GM23338 (cell line): ENCODE data around the gene SYT7. TPM values are rescaled to one million over a fixed set of nuclear protein-coding genes. Genes with fewer than 3 reads are reported as not detected.

Experiments
- ATAC-seq: fragments of 200-7000 bp; cut with Tn5 transposase; 3 replicates; pipeline ENCODE4 v1.9.1; 2020
- DNase-seq: peaks from one replicate; pipeline ENCODE4 v3.0.0-alpha.2; 2015; ENCODE audit warnings: low spot score
- H2AFZ ChIP-seq: fragments of 200-600 bp; sonication (generic); 2 replicates; pipeline ENCODE4 v1.8.0; 2016; ENCODE audit warnings: antibody characterized with exemption, mild to moderate bottlenecking, moderate library complexity
- H3F3A ChIP-seq: fragments of 200-600 bp; sonication (generic); replicated peaks from 2 replicates; pipeline ENCODE4 v1.8.0; 2017; ENCODE audit warnings: antibody characterized with exemption, mixed run types, low read depth
- H3K27ac ChIP-seq: fragments of 200-600 bp; sonication (generic); 2 replicates; pipeline ENCODE4 v1.6.1; 2016; ENCODE audit warnings: low read depth
- H3K27me3 ChIP-seq: fragments of 200-600 bp; sonication (generic); 2 replicates; pipeline ENCODE4 v1.8.0; 2016; ENCODE audit warnings: mild to moderate bottlenecking, mixed run types, moderate library complexity; ENCODE audit not compliant: insufficient read depth
- H3K36me3 ChIP-seq: fragments of 200-600 bp; sonication (generic); 2 replicates; pipeline ENCODE4 v1.8.0; 2016; ENCODE audit warnings: mild to moderate bottlenecking; ENCODE audit not compliant: insufficient read depth
- H3K4me1 ChIP-seq: fragments of 200-600 bp; sonication (generic); 2 replicates; pipeline ENCODE4 v1.8.0; 2016; ENCODE audit warnings: mild to moderate bottlenecking, moderate library complexity; ENCODE audit not compliant: insufficient read depth
- H3K4me2 ChIP-seq: fragments of 200-600 bp; sonication (generic); 2 replicates; pipeline ENCODE4 v1.7.1; 2017; ENCODE audit warnings: mixed run types
- H3K4me3 ChIP-seq: fragments of 200-600 bp; sonication (generic); 2 replicates; pipeline ENCODE4 v1.6.1; 2016; ENCODE audit warnings: mixed run types
- H3K79me2 ChIP-seq: fragments of 200-600 bp; sonication (generic); replicated peaks from 2 replicates; pipeline ENCODE4 v1.8.0; 2017; ENCODE audit warnings: mild to moderate bottlenecking; ENCODE audit not compliant: insufficient read depth
- H3K9me2 ChIP-seq: fragments of 200-600 bp; sonication (generic); 2 replicates; pipeline ENCODE4 v1.8.0; 2017; ENCODE audit not compliant: insufficient read depth
- H4K20me1 ChIP-seq: fragments of 200-600 bp; sonication (generic); replicated peaks from 2 replicates; pipeline ENCODE4 v1.8.0; 2017; ENCODE audit warnings: mild to moderate bottlenecking; ENCODE audit not compliant: insufficient read depth
- H3K27ac Mint-ChIP-seq: 2 replicates; pipeline ENCODE4 v1.8.0; 2020; ENCODE audit warnings: inconsistent platforms, mild to moderate bottlenecking, moderate library complexity, mixed read lengths
- H3K27me3 Mint-ChIP-seq: 3 replicates; pipeline ENCODE4 v1.8.0; 2022; ENCODE audit warnings: low read depth, mild to moderate bottlenecking, moderate library complexity, mixed read lengths, inconsistent platforms; ENCODE audit not compliant: insufficient read depth, poor library complexity
- H3K36me3 Mint-ChIP-seq: 3 replicates; pipeline ENCODE4 v1.8.0; 2021; ENCODE audit warnings: low read depth, mild to moderate bottlenecking, inconsistent platforms, moderate library complexity, mixed read lengths
- H3K4me1 Mint-ChIP-seq: 3 replicates; pipeline ENCODE4 v1.8.0; 2020; ENCODE audit warnings: mild to moderate bottlenecking, inconsistent platforms, mixed read lengths
- H3K4me3 Mint-ChIP-seq: 3 replicates; pipeline ENCODE4 v1.8.0; 2021; ENCODE audit warnings: moderate library complexity, mild to moderate bottlenecking, inconsistent platforms, mixed read lengths
- H3K9me3 Mint-ChIP-seq: 3 replicates; pipeline ENCODE4 v1.8.0; 2020; ENCODE audit warnings: moderate library complexity, mild to moderate bottlenecking, inconsistent platforms, mixed read lengths
- CREB1 ChIP-seq: fragments of 250-450 bp; sonication (Bioruptor Pico); IDR thresholded peaks from 2 replicates; pipeline ENCODE4 v1.5.0; 2020; ENCODE audit warnings: low read depth, mild to moderate bottlenecking, moderate library complexity
- EZH2 ChIP-seq: fragments of 200-600 bp; sonication (generic); IDR thresholded peaks from one replicate; pipeline ENCODE4 v1.8.0; 2017; ENCODE audit warnings: antibody characterized with exemption, mild to moderate bottlenecking, low read depth; ENCODE audit not compliant: unreplicated experiment
- EZH2phosphoT487 ChIP-seq: fragments of 200-600 bp; sonication (generic); IDR thresholded peaks from one replicate; pipeline ENCODE4 v1.8.1; 2018; ENCODE audit warnings: antibody characterized with exemption; ENCODE audit not compliant: unreplicated experiment
- JUNB ChIP-seq: IDR thresholded peaks from one replicate; pipeline ENCODE4 v1.6.1; 2016; ENCODE audit warnings: antibody characterized with exemption; ENCODE audit not compliant: unreplicated experiment
- NANOG ChIP-seq: IDR thresholded peaks from 2 replicates; pipeline ENCODE4 v1.6.1; 2016; ENCODE audit warnings: antibody characterized with exemption, borderline replicate concordance
- POLR2AphosphoS5 ChIP-seq: IDR thresholded peaks from 2 replicates; pipeline ENCODE4 v1.6.1; 2016; ENCODE audit warnings: antibody characterized with exemption, low read depth
- STAT1 ChIP-seq: IDR thresholded peaks from one replicate; pipeline ENCODE4 v1.6.1; 2016; ENCODE audit warnings: antibody characterized with exemption; ENCODE audit not compliant: unreplicated experiment
- ZNF114 ChIP-seq: fragments of 250-450 bp; sonication (Bioruptor Pico); IDR thresholded peaks from 2 replicates; pipeline ENCODE4 v1.5.0; 2020; ENCODE audit warnings: mild to moderate bottlenecking, moderate library complexity
- ZNF331 ChIP-seq: fragments of 250-450 bp; sonication (Bioruptor Pico); IDR thresholded peaks from 2 replicates; pipeline ENCODE4 v1.5.0; 2020; ENCODE audit warnings: low read depth, mild to moderate bottlenecking, moderate library complexity
- polyA plus RNA-seq: library from polyadenylated mRNA; unstranded; fragments of >200 nt; fragmentation: Nextera tagmentation; extraction: Ambion mirVana; gene quantifications from 2 replicates; pipeline ENCODE4 v1.2.1, GENCODE V29; 2016
- total RNA-seq: library from RNA; depleted of rRNA; stranded (reverse); fragments of >200 nt; shearing (Covaris generic); gene quantifications from 2 replicates; pipeline ENCODE4 v1.2.3, GENCODE V29; 2014
- TF ChIP-seq, protein P1 (sequence below): IDR thresholded peaks from one replicate; pipeline ENCODE4 v1.6.1; 2018; ENCODE audit warnings: antibody characterized with exemption; ENCODE audit not compliant: unreplicated experiment
- TF ChIP-seq, protein P2 (sequence below): IDR thresholded peaks from 2 replicates; pipeline ENCODE4 v1.6.1; 2016; ENCODE audit warnings: antibody characterized with exemption
- TF ChIP-seq, protein P3 (sequence below): fragments of 250-450 bp; sonication (Bioruptor Pico); IDR thresholded peaks from 2 replicates; pipeline ENCODE4 v1.5.0; 2020; ENCODE audit warnings: mild to moderate bottlenecking, moderate library complexity
- TF ChIP-seq, protein P4 (sequence below), 2 experiments: fragments of 200-600 bp in 1 of 2; sonication (generic) in 1 of 2; conservative IDR thresholded peaks; 2 replicates each; pipeline versions ENCODE4 v1.5.1 to v1.6.1; 2016 to 2017; ENCODE audit warnings: antibody characterized with exemption in 2 of 2, low read depth in 2 of 2, mild to moderate bottlenecking in 2 of 2, moderate library complexity in 1 of 2

The SYT7 gene
- total and polyA plus RNA-seq, 2 experiments from 2014 or later, result 1.6 to 10.3 TPM

DNA sequence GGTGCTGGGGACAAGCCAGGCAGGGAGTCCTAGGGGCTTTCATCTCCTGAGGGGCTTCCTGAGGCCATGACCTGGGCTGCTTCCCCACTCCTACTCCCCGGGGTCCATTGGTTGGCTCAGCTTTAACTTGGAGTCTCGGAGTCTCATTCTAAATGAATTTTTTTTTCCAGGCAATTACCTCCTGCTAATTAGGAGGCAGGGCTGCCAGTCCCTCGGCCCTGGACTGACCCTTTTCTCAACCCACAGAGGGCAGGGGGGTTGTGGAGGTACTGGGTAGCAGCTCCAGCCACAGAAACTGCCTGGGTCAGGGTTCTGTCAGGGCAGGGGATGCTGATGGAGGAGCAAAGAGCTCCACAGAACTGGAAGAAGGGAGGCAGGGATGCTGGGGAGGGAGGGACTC is 11.9 kb downstream of the SYT7 start:
- Histone ChIP-seq H3K79me2 (no peaks in the 10 kb centered on the region), H3K4me2 (no peak overlapping the region), H3F3A (no peaks in the 10 kb centered on the region), H3K9me2 (no peaks in the 10 kb centered on the region), H3K27me3 (peaks cover 10% of the 10 kb centered on the region), H2AFZ (no peak overlapping the region), H3K27ac (no peak overlapping the region), H3K36me3 (no peaks in the 10 kb centered on the region), H3K4me3 (no peak overlapping the region), H4K20me1 (peaks cover 8% of the 10 kb centered on the region; the same call in 1 of the 2 replicates), H3K4me1 (peaks cover 9% of the 10 kb centered on the region; the same call in 1 of the 2 replicates)
- TF ChIP-seq NANOG (no peak), CREB1 (CRISPR knock-in tag) (no peak), STAT1 (no peak), EZH2 (no peak), JUNB (no peak), ZNF331 (CRISPR knock-in tag) (no peak), ZNF114 (CRISPR knock-in tag) (no peak), EZH2phosphoT487 (no peak), POLR2AphosphoS5 (no peak)
- TF ChIP-seq, protein P1, sequence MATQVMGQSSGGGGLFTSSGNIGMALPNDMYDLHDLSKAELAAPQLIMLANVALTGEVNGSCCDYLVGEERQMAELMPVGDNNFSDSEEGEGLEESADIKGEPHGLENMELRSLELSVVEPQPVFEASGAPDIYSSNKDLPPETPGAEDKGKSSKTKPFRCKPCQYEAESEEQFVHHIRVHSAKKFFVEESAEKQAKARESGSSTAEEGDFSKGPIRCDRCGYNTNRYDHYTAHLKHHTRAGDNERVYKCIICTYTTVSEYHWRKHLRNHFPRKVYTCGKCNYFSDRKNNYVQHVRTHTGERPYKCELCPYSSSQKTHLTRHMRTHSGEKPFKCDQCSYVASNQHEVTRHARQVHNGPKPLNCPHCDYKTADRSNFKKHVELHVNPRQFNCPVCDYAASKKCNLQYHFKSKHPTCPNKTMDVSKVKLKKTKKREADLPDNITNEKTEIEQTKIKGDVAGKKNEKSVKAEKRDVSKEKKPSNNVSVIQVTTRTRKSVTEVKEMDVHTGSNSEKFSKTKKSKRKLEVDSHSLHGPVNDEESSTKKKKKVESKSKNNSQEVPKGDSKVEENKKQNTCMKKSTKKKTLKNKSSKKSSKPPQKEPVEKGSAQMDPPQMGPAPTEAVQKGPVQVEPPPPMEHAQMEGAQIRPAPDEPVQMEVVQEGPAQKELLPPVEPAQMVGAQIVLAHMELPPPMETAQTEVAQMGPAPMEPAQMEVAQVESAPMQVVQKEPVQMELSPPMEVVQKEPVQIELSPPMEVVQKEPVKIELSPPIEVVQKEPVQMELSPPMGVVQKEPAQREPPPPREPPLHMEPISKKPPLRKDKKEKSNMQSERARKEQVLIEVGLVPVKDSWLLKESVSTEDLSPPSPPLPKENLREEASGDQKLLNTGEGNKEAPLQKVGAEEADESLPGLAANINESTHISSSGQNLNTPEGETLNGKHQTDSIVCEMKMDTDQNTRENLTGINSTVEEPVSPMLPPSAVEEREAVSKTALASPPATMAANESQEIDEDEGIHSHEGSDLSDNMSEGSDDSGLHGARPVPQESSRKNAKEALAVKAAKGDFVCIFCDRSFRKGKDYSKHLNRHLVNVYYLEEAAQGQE, result no peak
- TF ChIP-seq, protein P2, sequence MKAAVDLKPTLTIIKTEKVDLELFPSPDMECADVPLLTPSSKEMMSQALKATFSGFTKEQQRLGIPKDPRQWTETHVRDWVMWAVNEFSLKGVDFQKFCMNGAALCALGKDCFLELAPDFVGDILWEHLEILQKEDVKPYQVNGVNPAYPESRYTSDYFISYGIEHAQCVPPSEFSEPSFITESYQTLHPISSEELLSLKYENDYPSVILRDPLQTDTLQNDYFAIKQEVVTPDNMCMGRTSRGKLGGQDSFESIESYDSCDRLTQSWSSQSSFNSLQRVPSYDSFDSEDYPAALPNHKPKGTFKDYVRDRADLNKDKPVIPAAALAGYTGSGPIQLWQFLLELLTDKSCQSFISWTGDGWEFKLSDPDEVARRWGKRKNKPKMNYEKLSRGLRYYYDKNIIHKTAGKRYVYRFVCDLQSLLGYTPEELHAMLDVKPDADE, result no peak
- TF ChIP-seq, protein P3, sequence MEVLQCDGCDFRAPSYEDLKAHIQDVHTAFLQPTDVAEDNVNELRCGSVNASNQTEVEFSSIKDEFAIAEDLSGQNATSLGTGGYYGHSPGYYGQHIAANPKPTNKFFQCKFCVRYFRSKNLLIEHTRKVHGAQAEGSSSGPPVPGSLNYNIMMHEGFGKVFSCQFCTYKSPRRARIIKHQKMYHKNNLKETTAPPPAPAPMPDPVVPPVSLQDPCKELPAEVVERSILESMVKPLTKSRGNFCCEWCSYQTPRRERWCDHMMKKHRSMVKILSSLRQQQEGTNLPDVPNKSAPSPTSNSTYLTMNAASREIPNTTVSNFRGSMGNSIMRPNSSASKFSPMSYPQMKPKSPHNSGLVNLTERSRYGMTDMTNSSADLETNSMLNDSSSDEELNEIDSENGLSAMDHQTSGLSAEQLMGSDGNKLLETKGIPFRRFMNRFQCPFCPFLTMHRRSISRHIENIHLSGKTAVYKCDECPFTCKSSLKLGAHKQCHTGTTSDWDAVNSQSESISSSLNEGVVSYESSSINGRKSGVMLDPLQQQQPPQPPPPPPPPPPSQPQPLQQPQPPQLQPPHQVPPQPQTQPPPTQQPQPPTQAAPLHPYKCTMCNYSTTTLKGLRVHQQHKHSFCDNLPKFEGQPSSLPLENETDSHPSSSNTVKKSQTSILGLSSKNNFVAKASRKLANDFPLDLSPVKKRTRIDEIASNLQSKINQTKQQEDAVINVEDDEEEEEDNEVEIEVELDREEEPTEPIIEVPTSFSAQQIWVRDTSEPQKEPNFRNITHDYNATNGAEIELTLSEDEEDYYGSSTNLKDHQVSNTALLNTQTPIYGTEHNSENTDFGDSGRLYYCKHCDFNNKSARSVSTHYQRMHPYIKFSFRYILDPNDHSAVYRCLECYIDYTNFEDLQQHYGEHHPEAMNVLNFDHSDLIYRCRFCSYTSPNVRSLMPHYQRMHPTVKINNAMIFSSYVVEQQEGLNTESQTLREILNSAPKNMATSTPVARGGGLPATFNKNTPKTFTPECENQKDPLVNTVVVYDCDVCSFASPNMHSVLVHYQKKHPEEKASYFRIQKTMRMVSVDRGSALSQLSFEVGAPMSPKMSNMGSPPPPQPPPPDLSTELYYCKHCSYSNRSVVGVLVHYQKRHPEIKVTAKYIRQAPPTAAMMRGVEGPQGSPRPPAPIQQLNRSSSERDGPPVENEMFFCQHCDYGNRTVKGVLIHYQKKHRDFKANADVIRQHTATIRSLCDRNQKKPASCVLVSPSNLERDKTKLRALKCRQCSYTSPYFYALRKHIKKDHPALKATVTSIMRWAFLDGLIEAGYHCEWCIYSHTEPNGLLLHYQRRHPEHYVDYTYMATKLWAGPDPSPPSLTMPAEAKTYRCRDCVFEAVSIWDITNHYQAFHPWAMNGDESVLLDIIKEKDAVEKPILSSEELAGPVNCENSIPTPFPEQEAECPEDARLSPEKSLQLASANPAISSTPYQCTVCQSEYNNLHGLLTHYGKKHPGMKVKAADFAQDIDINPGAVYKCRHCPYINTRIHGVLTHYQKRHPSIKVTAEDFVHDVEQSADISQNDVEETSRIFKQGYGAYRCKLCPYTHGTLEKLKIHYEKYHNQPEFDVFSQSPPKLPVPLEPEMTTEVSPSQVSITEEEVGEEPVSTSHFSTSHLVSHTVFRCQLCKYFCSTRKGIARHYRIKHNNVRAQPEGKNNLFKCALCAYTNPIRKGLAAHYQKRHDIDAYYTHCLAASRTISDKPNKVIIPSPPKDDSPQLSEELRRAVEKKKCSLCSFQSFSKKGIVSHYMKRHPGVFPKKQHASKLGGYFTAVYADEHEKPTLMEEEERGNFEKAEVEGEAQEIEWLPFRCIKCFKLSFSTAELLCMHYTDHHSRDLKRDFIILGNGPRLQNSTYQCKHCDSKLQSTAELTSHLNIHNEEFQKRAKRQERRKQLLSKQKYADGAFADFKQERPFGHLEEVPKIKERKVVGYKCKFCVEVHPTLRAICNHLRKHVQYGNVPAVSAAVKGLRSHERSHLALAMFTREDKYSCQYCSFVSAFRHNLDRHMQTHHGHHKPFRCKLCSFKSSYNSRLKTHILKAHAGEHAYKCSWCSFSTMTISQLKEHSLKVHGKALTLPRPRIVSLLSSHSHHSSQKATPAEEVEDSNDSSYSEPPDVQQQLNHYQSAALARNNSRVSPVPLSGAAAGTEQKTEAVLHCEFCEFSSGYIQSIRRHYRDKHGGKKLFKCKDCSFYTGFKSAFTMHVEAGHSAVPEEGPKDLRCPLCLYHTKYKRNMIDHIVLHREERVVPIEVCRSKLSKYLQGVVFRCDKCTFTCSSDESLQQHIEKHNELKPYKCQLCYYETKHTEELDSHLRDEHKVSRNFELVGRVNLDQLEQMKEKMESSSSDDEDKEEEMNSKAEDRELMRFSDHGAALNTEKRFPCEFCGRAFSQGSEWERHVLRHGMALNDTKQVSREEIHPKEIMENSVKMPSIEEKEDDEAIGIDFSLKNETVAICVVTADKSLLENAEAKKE (CRISPR knock-in tag), result no peak
- TF ChIP-seq, protein P4, sequence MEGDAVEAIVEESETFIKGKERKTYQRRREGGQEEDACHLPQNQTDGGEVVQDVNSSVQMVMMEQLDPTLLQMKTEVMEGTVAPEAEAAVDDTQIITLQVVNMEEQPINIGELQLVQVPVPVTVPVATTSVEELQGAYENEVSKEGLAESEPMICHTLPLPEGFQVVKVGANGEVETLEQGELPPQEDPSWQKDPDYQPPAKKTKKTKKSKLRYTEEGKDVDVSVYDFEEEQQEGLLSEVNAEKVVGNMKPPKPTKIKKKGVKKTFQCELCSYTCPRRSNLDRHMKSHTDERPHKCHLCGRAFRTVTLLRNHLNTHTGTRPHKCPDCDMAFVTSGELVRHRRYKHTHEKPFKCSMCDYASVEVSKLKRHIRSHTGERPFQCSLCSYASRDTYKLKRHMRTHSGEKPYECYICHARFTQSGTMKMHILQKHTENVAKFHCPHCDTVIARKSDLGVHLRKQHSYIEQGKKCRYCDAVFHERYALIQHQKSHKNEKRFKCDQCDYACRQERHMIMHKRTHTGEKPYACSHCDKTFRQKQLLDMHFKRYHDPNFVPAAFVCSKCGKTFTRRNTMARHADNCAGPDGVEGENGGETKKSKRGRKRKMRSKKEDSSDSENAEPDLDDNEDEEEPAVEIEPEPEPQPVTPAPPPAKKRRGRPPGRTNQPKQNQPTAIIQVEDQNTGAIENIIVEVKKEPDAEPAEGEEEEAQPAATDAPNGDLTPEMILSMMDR (conservative IDR thresholded peaks at IDR 0.05; ENCODE audit: low read depth in 2 of 2), result no peak
- no peak for DNase-seq
- peaks cover 28% of the 10 kb centered on the region for H3K4me1 Mint-ChIP-seq
- H3K27ac Mint-ChIP-seq, result no peak overlapping the region
- no peak overlapping the region for H3K4me3 Mint-ChIP-seq
- H3K36me3 Mint-ChIP-seq, result no peaks in the 10 kb centered on the region
- no peak for ATAC-seq
- H3K27me3 Mint-ChIP-seq, result peaks cover 15% of the 10 kb centered on the region
- no peaks in the 10 kb centered on the region for H3K9me3 Mint-ChIP-seq
